SJCRH30 (cell line): Measurements from ENCODE around the gene KLHDC9. TPM values are rescaled to one million over a fixed set of nuclear protein-coding genes. Genes with fewer than 3 reads are reported as not detected.
"Not testable (repeated sequence)": the region's sequence is repeated elsewhere in the genome, so short reads cannot be mapped to it uniquely, and the experiment has no call there.

Experiments used
- DNase-seq, 2 experiments: peaks; one replicate each; pipeline ENCODE4 v3.0.0-alpha.2; 2015 to 2020
- H3K27ac ChIP-seq: fragments of 250-450 bp; sonication (Bioruptor Pico); 2 replicates; pipeline ENCODE4 v1.5.1; 2020; ENCODE audit warnings: mild to moderate bottlenecking, moderate library complexity
- H3K27me3 ChIP-seq: fragments of 250-450 bp; sonication (Bioruptor Pico); 2 replicates; pipeline ENCODE4 v1.5.1; 2020; ENCODE audit warnings: mild to moderate bottlenecking, moderate library complexity
- H3K36me3 ChIP-seq: fragments of 250-450 bp; sonication (Bioruptor Pico); 2 replicates; pipeline ENCODE4 v1.5.1; 2020; ENCODE audit warnings: mild to moderate bottlenecking, moderate library complexity
- H3K4me1 ChIP-seq: fragments of 250-450 bp; sonication (Bioruptor Pico); 2 replicates; pipeline ENCODE4 v1.5.1; 2020; ENCODE audit warnings: mild to moderate bottlenecking, moderate library complexity
- H3K4me3 ChIP-seq: fragments of 250-450 bp; sonication (Bioruptor Pico); 2 replicates; pipeline ENCODE4 v1.5.1; 2020; ENCODE audit warnings: mild to moderate bottlenecking, moderate library complexity
- H3K9me3 ChIP-seq: fragments of 250-450 bp; sonication (Bioruptor Pico); replicated peaks from 2 replicates; pipeline ENCODE4 v1.5.1; 2020; ENCODE audit warnings: mild to moderate bottlenecking, moderate library complexity
- total RNA-seq: library from RNA; depleted of rRNA; stranded (reverse); fragments of >200 nt; shearing (Covaris generic); gene quantifications from 2 replicates; pipeline ENCODE4 v1.2.3, GENCODE V29; 2014

The KLHDC9 gene
- total RNA-seq, 1 experiment from 2014 or later, result not detected

DNA sequence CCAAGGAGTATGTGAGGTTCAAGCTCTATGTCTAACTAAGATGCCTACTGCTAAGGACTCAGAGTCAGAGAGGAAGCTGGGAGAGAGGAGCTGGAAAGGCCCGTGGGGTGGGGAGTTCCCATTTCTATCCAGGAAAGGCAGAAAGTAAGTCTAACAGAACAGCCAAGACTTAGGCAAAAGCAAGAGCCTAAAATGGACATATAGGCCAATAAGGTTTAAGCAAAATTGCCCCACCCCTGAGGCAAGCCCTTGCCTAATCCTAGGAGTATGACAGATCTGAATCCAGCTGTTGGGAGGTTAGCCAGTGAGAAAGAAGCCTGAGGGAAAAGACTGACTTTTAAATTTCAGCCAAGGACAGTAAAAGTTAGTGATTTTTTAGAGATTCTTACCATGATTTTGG is 1.6 kb upstream of the KLHDC9 start:
- H3K4me3 ChIP-seq, result no peak overlapping the region
- no peaks in the 10 kb centered on the region for H3K9me3 ChIP-seq
- peak; percentile 26 to 34 for DNase-seq

DNA sequence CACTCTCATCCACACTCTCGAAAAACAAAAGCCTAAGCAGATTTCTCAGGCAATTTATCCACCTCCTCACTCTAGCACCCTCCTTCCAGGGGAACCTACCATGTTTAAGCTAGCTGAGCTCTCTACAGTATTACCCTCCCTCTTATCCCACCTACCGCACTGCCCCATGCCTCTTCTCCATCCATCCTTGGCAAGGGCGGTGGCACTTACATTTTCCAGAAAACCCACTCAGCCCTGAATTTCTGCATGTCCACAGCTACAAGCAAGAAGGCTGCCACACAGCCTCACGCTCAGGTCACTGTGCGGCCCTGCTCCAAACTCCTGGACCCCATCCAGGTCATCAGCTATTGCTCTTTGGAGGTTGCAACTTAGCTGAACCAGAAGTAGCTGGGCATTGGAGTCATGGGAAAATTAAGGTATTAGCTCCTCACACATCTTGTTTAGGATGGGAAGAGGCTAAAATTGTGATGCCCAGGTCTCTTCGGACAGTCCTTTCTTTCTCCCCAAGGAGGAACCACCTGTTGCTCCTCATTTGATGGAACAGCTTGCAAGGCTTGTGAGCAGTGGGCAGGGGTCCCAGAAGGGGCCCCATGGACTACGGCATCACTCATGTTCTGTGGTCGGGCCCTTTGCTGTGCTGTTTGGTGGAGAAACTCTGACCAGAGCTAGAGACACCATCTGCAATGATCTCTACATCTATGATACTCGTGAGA is 1.1 kb downstream of the KLHDC9 start:
- Histone ChIP-seq H3K27ac (no peak overlapping the region), H3K9me3 (no peaks in the 10 kb centered on the region), H3K4me3 (no peak overlapping the region), H3K27me3 (no peaks in the 10 kb centered on the region), H3K4me1 (no peaks in the 10 kb centered on the region), H3K36me3 (peaks cover 21% of the 10 kb centered on the region)
- no peak for DNase-seq

More for the DNA sequence above, 1.6 kb upstream of the KLHDC9 start:
- H3K36me3 ChIP-seq, result peaks cover 15% of the 10 kb centered on the region
- no peak overlapping the region for H3K27ac ChIP-seq
- no peaks in the 10 kb centered on the region for H3K4me1 ChIP-seq
- no peaks in the 10 kb centered on the region for H3K27me3 ChIP-seq

DNA sequence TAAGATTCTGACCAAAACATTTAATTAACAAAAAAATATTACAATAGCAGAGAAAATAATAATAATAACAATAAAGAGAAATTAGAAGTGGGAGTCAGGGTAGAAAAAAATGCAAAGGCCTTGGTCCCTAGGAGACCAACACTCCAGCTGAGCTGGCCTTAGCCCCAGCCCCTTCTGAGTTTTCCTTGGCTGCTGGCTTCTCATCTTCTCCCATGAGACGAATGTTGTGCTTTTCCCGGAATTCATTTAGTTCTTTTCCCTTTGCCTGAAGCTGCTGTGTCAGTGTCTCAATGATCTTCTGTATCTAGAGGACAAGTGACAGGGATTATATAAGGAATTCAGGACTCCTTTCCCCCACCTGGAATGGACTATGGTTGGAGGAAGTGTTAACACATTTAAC is 2.4 kb downstream of the KLHDC9 start:
- no peaks in the 10 kb centered on the region for H3K4me1 ChIP-seq
- no peak overlapping the region for H3K4me3 ChIP-seq
- peaks cover 21% of the 10 kb centered on the region for H3K36me3 ChIP-seq
- no peak overlapping the region for H3K27ac ChIP-seq
- H3K9me3 ChIP-seq, result no peaks in the 10 kb centered on the region
- H3K27me3 ChIP-seq, result no peaks in the 10 kb centered on the region
- no peak for DNase-seq

DNA sequence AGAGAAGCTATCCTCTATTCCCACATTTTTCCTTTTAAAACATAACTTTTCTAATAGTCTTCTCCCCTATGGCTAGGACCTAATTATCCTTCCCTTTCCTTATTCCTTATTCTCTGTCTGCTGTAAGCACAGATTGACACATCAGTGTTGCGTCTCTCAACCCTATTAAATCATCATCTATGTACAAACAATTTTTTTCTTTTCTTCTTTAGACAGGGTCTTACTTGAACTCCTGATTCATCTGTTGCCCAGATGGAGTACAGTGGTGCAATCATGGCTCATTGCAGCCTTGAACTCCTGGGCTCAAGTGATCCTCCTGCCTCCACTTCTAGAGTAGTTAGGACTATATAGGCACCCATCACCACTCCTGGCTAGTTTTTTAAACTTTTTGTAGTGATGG is 8.3 kb downstream of the KLHDC9 start:
- no peak overlapping the region for H3K4me3 ChIP-seq
- no peaks in the 10 kb centered on the region for H3K9me3 ChIP-seq
- H3K4me1 ChIP-seq, result no peaks in the 10 kb centered on the region
- H3K36me3 ChIP-seq, result peaks cover 12% of the 10 kb centered on the region
- H3K27ac ChIP-seq, result no peak overlapping the region
- no peak for DNase-seq
- H3K27me3 ChIP-seq, result no peaks in the 10 kb centered on the region

DNA sequence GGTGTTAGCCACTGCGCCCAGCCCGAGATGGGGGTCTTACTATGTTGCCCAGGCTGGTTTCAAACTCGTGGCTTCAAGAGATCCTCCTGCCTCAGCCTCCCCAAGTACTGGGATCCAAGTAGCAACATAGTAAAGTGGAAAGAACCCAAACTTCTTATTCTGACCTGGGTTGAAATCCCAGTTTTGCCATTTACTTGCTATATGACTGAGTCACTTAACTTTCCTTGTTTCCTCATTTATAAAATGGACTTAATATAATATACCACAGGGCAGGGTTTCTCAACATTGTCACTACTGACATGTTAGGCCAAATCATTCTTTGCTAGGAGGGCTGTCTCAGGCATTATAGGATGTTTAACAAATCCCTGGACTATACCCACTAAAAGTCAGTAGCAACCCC is 13.0 kb downstream of the KLHDC9 start:
- no peaks in the 10 kb centered on the region for H3K27me3 ChIP-seq
- H3K4me3 ChIP-seq, result no peak overlapping the region
- no peak overlapping the region for H3K27ac ChIP-seq
- no peaks in the 10 kb centered on the region for H3K4me1 ChIP-seq
- H3K36me3 ChIP-seq, result peaks cover 15% of the 10 kb centered on the region
- no peak for DNase-seq
- H3K9me3 ChIP-seq, result no peaks in the 10 kb centered on the region

DNA sequence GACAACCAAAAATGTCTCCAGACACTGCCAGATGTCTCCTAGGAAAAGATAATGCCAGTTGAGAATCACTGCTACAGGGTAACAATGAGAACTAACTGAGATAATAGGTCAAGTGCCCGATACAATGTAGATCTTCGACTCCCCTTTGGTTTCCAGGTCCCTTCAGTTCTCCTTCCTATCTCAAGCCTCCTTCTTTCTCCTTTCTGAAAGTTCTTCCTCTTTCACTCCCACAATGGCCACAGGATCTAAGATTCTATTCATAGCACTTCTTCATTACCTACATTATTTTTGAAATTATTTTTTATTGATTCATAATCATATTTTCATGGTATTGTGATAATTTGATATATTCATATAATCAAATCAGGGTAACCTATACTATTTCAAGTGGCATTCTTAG is 13.4 kb downstream of the KLHDC9 start:
- no peaks in the 10 kb centered on the region for H3K9me3 ChIP-seq
- H3K36me3 ChIP-seq, result peaks cover 16% of the 10 kb centered on the region
- no peaks in the 10 kb centered on the region for H3K27me3 ChIP-seq
- no peaks in the 10 kb centered on the region for H3K4me1 ChIP-seq
- no peak overlapping the region for H3K4me3 ChIP-seq
- no peak for DNase-seq
- H3K27ac ChIP-seq, result no peak overlapping the region

DNA sequence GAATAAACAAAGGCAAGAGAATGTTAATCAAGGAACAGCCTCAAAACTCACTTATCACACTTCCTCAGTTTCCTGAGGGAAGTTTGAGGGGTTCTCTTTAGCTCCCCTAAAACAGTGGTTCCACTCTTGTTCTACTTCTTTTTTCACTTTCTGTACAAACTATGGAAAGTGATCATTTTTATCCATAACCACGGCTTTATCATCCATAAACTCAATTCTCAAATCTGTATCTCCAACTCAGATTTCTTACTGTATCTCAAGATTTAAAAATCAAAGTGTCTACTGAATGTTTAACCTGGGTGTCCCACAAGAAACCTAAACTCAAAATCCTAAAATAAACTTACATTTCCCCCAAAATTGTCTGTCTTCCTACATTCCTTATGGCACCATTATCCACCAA is 15.8 kb downstream of the KLHDC9 start:
- DNase-seq, result no peak
- H3K27ac ChIP-seq, result no peak overlapping the region
- H3K27me3 ChIP-seq, result no peaks in the 10 kb centered on the region
- H3K9me3 ChIP-seq, result no peaks in the 10 kb centered on the region
- H3K4me1 ChIP-seq, result no peaks in the 10 kb centered on the region; the same call in 1 of the 2 replicates
- peaks cover 17% of the 10 kb centered on the region for H3K36me3 ChIP-seq
- H3K4me3 ChIP-seq, result no peak overlapping the region

DNA sequence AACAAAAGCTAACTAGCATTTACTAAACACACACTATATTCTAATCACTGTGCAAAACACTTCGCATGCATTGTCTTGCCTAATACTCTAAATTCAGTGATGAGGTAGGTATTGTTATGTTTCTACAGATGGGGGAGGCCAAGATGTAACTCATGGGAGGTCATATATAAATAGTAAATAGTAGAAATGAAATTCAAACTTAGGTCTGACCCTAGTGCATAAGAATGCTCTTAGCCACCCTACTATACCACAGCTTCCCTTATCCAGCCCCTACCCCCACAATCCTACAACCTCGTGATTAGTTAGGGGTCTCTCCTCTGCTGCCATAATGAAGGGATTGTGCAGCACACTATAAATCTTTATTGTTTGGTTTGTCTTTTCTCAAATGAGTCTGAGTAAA is 16.4 kb downstream of the KLHDC9 start:
- peaks cover 12% of the 10 kb centered on the region for H3K36me3 ChIP-seq
- no peaks in the 10 kb centered on the region for H3K27me3 ChIP-seq
- no peak overlapping the region for H3K27ac ChIP-seq
- H3K4me3 ChIP-seq, result no peak overlapping the region
- no peak for DNase-seq
- H3K4me1 ChIP-seq, result no peaks in the 10 kb centered on the region; the same call in 1 of the 2 replicates
- no peaks in the 10 kb centered on the region for H3K9me3 ChIP-seq

DNA sequence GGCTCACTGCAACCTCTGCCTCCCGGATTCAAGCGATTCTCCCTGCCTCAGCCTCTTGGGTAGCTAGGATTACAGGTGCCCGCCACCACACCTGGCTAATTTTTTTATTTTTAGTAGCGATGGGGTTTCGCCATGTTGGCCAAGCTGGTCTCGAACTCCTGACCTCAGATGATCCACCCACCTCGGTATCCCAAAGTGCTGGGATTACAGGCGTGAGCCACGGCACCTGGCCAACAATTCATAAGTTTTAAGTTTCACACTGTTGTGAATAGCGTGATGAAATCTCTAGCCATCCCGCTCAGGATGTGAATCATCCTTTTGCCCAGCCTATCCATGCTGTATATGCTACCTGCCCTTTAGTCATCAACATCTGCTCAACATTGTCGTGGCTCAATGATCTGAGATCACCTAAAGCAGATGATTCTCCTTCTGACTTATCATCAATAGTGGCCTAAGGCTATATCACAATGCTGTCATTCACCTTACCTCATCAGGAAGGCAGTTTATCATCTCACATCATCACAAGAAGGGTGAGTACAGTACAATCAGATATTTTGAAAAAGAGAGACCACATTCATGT is 17.1 kb downstream of the KLHDC9 start:
- no peaks in the 10 kb centered on the region for H3K27me3 ChIP-seq
- no peak overlapping the region for H3K27ac ChIP-seq
- H3K9me3 ChIP-seq, result no peaks in the 10 kb centered on the region
- DNase-seq, result no peak
- no peaks in the 10 kb centered on the region; the same call in 1 of the 2 replicates for H3K4me1 ChIP-seq
- no peak overlapping the region for H3K4me3 ChIP-seq
- peaks cover 14% of the 10 kb centered on the region for H3K36me3 ChIP-seq

DNA sequence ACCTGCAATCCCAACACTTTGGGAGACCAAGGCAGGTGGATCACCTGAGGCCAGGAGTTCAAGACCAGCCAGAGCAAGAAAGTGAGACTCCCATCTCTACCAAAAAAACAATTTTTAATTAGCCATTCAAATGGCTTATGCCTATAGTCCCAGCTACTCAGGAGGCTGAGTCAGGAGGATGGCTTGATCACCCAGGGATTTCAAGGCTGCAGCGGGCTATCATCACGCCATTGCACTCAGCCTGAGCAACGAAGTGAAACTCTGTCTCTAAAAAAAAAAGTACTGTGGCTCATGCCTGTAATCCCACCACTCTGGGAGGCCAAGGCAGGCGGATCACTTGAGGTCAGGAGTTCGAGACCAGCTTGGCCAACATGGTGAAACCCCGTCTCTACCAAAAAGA is 17.8 kb downstream of the KLHDC9 start:
- not testable (repeated sequence) for H3K27ac ChIP-seq, H3K9me3 ChIP-seq, H3K4me1 ChIP-seq, H3K27me3 ChIP-seq, H3K4me3 ChIP-seq, DNase-seq
- H3K36me3 ChIP-seq, result peaks cover 19% of the 10 kb centered on the region

DNA sequence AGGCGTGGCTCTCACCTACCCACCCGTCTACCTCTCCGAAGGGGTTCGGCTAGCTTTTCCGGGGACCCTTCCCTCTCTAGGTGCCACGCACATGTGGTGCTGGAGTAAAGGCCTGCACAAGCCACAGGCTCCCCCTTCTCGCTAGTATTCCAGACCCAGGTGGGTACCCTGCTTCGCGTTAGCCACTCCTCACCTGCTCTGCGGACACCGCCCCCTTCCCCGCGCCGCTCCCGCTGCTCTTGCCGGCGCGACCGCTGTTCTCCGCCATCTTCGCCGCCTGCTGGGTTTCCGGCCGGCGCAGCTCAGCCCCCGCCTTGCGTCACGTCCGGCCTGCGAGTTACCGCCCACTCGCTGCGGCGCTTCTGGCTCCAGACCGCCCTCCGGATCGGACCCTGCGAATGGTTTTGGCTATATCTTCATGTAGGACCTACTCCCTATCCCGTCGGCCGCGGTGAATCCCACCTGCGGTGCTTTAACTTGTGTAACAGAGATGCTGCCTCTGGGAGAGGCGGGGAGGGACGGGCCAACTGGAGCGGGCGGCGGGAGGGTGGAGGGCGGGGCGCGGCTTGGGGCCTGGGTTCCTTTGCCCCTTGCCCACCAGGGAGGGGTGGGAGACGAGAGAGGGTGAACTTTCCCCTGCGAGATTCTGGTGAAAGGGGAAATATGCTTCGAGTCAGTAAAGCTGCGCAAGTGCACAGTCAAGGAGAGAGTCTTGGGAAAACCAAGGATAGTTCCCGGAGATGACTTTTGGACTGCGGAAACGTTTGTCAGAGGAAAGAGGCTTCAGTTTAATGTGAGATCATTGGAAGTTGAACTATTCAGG is 19.8 kb downstream of the KLHDC9 start, which contains the start of the genes NIT1 and PFDN2:
NIT1 (plus strand) TSS at position 347 of the 823 bp plus-strand sequence; CDS start at position 419, 72 bp downstream.
PFDN2 (minus strand) TSS at position 279 of the 823 bp plus-strand sequence; CDS start at position 268, 11 bp downstream.
- peaks cover 30% of the 10 kb centered on the region for H3K36me3 ChIP-seq
- DNase-seq, result peak; percentile 79 to 82
- H3K4me3 ChIP-seq, result peak within 1 kb of the TSS; percentile 96
- H3K4me1 ChIP-seq, result no peaks in the 10 kb centered on the region; the same call in 1 of the 2 replicates
- no peaks in the 10 kb centered on the region for H3K9me3 ChIP-seq
- no peaks in the 10 kb centered on the region for H3K27me3 ChIP-seq
- H3K27ac ChIP-seq, result peak within 1 kb of the TSS; percentile 76

DNA sequence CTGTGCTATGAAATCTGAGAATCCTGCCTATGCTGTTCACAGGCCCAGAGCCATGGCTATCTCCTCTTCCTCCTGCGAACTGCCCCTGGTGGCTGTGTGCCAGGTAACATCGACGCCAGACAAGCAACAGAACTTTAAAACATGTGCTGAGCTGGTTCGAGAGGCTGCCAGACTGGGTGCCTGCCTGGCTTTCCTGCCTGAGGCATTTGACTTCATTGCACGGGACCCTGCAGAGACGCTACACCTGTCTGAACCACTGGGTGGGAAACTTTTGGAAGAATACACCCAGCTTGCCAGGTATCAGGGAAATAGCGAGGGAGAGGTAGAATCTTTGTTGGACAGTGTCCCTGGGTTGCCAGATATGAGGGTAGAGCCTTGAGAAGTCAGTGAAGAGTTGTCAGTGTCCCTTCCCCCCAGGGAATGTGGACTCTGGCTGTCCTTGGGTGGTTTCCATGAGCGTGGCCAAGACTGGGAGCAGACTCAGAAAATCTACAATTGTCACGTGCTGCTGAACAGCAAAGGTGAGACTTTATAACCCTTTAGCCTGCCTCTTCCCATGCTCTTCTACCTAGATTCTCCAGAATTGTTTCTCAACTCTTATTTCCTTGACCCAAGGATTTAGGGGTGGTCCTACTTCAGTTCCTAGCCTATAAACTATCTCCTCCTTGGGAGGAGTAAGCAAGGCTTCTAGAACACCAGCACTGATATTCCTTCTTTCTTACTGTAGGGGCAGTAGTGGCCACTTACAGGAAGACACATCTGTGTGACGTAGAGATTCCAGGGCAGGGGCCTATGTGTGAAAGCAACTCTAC is 21.1 kb downstream of the KLHDC9 start:
- H3K27ac ChIP-seq, result no peak overlapping the region; the same call in 1 of the 2 replicates
- no peaks in the 10 kb centered on the region; the same call in 1 of the 2 replicates for H3K4me1 ChIP-seq
- peaks cover 33% of the 10 kb centered on the region for H3K36me3 ChIP-seq
- peak in 1 of 2 experiments; percentile 7 for DNase-seq
- H3K27me3 ChIP-seq, result no peaks in the 10 kb centered on the region
- peak overlapping the region; percentile 96 for H3K4me3 ChIP-seq
- H3K9me3 ChIP-seq, result no peaks in the 10 kb centered on the region

DNA sequence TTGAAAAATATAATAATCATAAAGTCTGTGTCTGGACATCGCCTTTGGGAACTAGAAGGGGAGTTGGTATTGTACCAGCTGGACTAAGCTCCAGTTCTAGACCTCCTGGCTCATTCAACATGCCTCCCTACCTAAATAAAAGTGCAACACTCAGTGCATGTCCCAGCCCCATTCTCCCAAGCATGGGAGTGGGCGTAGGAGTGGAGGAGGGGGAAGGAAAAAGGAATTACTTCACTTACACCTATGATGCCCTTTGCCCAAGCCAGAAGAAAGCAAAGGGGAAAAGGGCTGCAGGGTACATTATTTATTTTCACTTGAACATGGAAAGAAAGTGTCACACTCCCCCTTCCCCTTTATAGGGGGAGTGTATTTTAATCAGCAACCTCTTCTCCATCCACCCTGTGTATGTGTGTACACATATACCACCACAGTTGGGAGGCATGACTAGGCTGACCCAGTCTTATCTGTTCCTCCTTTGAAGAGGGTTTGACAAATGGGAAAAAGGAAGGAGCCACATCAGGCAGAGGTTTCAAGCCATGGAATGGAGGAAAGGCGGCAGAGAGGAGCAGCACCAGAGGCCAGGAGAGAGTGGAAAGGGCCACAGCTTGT is 23.0 kb downstream of the KLHDC9 start:
- H3K36me3 ChIP-seq, result peaks cover 43% of the 10 kb centered on the region
- DNase-seq, result no peak
- no peak overlapping the region for H3K27ac ChIP-seq

DNA sequence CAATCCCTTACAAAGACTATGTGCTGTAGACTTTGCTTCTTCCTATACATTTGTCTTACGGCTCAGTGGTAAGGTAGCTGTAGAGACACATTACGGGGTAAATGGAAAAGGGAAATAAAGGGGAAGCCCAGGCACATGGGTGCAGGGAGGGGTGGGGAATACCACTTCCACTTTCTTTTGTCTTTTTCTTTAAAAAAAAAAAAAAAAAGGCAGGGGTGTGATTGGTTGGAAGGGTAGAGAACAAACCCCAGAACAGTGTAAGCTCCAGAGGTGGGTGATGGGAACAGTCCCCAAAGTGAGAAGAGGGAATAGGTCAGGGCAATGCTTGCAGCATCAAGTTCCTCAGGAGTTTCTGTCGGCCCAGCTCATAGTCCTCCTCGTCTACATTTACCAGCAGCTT is 23.7 kb downstream of the KLHDC9 start:
- Histone ChIP-seq H3K27ac (no peak overlapping the region), H3K9me3 (no peaks in the 10 kb centered on the region), H3K27me3 (no peaks in the 10 kb centered on the region), H3K36me3 (peaks cover 41% of the 10 kb centered on the region), H3K4me3 (no peak overlapping the region), H3K4me1 (no peaks in the 10 kb centered on the region; the same call in 1 of the 2 replicates)
- no peak for DNase-seq

More for the DNA sequence above, 23.0 kb downstream of the KLHDC9 start:
- Histone ChIP-seq H3K27me3 (no peaks in the 10 kb centered on the region), H3K9me3 (no peaks in the 10 kb centered on the region), H3K4me3 (no peak overlapping the region), H3K4me1 (no peaks in the 10 kb centered on the region; the same call in 1 of the 2 replicates)
